ENCODE measurements around the gene ZKSCAN1.
A peak's percentile ranks its signal among the peaks of the same experiment; 100 is the strongest.

DNA sequence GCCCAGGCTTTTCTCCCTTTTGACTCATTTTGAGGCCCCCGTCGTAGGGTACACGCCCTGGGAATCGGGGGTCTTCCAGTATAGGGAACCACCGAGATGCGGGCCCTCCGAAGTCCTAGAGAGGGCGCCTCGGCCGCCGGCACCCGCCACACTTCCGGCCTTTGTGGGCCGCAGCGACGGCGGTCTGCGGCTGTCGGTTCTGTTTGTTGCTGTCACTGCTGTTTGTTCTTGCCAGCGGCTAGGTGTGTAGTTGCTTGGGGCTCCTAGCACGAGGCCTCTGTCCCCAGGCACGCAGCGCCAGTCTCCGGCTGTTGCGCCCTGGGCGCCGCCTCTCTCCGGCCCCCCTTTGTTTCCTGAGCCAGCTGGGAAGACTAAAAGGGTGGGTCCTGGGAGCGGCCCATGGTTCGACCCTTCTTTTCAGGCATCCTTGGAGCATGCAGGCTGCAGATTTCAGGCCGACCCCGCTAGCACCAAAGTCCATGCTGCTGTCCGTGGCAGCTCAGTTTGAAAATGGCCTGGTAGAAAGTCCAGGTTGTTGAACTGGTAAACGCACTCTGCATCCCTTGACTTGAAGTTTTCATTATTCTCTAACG, 17.8 kb upstream of the ZKSCAN1 start:
- TF ChIP-seq, protein P1, sequence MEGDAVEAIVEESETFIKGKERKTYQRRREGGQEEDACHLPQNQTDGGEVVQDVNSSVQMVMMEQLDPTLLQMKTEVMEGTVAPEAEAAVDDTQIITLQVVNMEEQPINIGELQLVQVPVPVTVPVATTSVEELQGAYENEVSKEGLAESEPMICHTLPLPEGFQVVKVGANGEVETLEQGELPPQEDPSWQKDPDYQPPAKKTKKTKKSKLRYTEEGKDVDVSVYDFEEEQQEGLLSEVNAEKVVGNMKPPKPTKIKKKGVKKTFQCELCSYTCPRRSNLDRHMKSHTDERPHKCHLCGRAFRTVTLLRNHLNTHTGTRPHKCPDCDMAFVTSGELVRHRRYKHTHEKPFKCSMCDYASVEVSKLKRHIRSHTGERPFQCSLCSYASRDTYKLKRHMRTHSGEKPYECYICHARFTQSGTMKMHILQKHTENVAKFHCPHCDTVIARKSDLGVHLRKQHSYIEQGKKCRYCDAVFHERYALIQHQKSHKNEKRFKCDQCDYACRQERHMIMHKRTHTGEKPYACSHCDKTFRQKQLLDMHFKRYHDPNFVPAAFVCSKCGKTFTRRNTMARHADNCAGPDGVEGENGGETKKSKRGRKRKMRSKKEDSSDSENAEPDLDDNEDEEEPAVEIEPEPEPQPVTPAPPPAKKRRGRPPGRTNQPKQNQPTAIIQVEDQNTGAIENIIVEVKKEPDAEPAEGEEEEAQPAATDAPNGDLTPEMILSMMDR (IDR thresholded peaks at IDR 0.05) = peak in 2 of 3 donors; percentile 15 to 40
- TF ChIP-seq POLR2AphosphoS5 (IDR thresholded peaks at IDR 0.05) (peak; percentile 25 to 36 (median 27)), POLR2A (IDR thresholded peaks at IDR 0.05) (no peak)

All from breast epithelium (tissue), 3 donors.